Stimulated activated CD8-positive, alpha-beta memory T cell treated with anti-CD3 and anti-CD28 coated beads, Interleukin-2, amount 100 ng/mL, for 1 hour (primary cell): ENCODE measurements around the gene NUP98.

Experiments used
- DNase-seq, 2 donors: peaks; one replicate each; pipeline ENCODE4 v3.0.0-alpha.2; 2020; ENCODE audit warnings: low read depth in 2 of 2

NUP98 gene

DNA sequence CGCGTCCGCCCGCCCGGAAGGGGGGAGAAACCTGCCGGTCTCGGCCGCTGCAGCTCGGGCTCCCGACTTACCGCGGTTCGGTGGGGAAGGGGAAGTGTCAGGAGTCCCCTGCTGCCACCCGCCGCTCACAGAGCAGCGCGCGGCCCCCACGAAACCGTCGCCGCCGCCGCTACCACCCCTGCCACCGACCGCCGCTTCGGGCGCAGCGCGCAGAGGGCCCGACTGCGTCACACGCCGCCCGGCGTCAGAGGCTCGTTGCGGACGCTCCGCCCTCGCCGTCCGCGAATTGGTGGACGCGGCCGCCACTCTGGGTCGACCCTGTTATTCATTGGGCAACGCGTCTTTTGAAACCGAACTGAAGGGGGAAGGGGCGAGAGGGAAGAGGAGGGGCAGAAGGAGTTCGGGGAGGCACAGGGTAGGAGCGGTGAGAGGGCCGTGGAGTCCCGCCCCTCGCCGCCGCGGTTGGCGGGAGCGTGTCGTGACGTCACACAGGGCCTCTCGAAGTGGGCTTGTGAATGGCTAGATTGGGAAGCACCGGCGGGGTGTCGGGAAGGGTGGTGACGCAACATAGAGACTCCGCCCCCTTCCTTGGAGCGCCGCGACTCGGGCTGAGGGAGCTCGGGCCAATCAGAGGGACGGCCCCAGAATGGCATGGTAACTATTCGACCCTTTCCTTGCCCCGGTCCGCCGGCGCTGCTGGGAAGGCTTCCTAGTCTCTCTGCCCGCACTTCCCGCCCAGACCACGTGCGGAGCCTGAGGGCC lies at the start of gene NUP98:
TSS of gene NUP98 (minus strand) at position 226 of the 762 bp plus-strand sequence. CDS start 15,437 bp downstream, outside the sequence.
- DNase-seq: peak; percentile 99

DNA sequence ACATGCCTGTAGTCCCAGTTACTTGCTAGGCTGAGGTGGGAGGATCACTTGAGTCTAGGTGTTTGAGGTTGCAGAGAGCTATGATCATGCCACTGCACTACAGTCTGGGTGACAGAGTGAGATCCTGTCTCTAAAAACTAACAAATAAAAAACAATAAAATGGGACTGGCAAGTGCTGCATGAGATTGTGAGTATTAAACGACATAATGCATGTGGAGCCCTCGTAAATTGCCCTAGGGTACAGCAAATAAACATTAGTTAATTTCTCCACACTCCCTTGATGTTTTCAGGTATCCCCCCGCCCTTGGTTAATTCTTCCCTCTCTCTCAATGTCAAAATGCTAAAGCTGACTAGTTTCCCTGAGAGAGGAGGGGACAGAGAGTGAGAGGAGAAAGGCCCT lies 48.3 kb upstream of the NUP98 start:
- no peak for DNase-seq

DNA sequence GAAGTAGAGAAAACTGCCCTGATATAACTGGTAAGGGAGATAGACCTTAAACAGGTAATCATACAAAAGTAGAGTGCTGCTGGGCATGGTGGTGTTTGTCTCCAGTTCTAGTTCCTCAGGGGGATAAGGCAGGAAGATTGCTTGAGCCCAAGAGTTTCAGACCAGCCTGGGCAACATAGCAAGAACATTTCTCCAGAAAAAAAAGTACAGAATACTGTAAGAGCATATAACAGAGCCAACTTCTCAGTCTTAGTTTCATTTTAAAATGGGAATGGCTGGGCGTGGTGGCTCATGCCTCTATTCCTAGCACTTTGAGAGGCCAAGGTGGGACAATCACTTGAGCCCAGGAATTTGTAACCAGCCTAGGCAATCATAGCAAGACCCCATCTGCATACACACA lies 47.9 kb upstream of the NUP98 start:
- DNase-seq: no peak

DNA sequence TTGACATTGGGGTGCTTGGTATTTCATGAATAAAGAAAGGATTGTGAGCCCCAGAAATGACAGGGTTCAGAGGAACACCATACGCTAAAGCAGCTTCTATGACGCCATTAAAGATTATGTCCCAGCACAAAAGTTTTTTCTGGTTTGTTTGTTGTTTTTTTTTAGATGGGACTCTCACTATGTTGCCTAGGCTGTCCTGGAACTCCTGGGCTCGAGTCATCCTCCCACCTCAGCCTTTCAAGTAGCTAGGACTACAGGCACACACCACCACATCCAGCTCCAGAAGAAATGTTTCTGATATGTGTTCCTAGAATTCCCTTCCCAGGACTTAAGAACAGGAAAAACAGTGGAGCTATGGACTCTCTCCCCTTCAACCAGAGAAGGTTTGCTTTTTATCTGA lies 46.0 kb upstream of the NUP98 start:
- no peak for DNase-seq

DNA sequence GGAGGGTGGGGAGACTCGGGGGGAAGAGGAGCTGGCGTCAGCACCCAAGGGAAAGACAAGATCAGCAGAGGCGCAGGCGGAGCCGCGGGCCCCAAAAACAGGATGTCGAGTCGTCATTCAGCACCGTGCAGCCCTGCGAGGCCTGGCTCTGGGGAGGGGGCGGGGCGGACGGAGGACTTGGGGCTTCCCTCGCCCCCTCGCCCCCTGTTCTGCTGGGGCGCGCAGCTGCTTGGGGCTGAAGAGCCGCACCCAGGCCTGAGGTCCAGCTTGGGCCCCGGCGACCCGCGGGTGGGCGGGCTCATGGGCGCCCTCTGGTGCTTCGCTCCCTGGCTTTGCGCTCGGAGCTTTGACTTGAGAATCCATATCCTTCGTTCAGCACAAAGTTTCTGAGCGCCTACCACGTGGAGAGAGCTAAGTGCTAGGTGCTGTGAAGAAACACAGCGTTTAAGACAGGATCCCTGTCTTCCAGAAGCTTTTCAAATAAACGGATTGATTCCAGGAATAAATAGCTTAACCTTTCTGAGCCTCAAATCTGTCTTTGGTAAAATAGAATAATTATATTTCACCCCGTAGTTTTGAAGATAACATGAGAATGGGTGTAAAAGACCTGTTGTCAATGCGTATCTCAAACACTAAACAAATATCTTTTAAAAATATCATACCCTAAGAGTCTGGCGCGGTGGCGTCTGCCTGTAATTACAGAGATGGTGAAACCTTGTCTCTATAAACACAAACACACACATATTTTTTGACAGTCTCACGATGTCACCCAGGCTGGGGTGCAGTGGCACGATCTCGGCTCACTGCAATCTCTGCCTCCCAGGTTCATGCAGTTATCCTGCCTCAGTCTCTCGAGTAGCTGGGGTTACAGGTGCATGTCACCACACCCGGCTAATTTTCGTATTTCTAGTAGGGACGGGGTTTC lies 44.3 kb upstream of the NUP98 start:
- DNase-seq: peak; percentile 81 to 85

DNA sequence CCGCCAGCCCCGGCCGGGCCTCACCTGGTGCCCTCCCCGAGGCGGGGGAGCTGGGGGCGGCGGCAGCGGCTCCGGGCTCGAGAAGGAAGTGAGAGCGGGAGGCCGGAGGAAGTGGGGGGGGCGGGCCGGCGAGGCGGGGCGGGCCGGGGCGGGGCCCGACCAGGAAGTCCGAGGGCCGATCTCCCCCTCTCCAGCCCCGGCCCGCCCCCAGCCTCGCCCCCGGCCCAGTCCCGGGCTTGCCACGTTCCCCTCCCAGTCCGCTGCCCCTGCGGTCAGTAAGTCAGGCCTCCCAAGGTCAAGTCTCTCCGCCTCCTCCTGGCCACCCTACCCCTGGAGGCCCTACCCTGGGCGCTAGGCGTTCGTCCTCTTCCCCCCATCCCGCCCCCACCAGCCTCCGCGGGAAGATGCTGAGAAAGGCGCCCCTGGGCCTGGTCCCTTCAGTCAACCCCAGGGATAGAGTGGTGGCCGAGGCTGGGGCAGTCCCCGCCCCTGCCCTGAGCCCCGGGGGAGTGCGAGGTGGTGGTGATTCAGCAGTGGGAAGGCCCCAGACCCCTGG lies 43.6 kb upstream of the NUP98 start, which contains the start of gene RHOG:
TSS of gene RHOG (minus strand) at position 90 of the 556 bp plus-strand sequence. CDS start 12,821 bp downstream, outside the sequence.
- DNase-seq: peak; percentile 35 to 57

DNA sequence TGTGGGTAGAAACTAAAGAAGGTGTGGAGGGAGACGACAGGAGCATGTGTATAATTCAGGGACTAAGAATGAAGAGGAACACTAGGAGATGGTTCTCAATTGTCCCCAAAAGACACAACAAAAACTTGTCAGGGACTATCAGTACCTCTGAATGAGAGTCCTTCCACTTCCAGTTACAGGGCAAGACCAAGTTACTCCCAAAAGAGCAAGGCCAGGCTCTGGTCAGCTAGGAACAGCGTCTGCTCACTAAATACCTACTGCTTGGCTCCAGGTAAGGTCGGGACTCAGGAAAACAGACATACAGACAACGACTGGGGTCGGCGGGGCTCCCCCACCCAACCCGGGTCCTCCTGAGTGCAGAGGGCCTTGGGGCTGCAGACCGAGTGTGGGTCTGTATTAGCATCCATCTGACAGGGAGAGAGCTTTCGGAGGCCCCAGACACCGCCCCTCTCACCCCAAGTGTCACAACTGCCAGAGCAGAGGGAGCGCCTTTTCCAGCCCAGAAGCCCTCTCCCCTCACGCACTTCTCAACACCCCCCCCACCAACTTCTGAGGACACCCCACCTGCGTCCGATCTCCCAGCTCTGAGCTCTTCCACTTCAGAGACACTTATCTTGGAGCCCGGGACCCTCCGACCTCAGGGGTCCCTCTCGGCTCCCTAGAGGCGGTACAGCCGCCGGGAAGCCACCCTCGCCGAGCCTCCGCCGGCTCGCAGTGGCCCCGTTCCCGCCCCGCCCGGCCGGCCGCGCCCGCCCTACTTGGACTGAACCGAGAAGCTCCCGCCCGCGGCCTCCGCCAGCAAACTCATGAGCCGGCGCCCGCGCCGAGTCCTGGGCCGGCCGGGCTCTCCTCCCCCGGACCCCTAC lies 42.9 kb upstream of the NUP98 start:
- DNase-seq: no peak

DNA sequence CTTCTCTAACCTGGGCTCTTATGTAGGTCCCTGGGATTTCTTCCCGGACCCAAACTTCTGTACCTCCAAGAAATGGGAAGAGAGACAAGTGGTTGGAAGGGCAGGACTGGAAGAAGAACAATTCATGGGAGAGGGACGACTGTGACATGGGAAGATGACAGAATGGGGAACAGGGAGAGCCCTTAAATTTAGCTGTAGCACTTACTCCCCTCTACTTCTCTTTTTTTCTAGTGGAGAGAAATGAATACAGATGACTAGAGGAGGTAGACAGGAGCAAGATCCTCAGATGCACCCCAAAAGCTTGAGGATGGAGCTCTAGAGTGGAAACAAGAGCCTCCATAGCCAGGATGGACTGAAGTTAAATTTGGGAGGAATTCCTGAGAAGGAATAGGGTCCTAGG lies 41.1 kb upstream of the NUP98 start:
- no peak for DNase-seq

DNA sequence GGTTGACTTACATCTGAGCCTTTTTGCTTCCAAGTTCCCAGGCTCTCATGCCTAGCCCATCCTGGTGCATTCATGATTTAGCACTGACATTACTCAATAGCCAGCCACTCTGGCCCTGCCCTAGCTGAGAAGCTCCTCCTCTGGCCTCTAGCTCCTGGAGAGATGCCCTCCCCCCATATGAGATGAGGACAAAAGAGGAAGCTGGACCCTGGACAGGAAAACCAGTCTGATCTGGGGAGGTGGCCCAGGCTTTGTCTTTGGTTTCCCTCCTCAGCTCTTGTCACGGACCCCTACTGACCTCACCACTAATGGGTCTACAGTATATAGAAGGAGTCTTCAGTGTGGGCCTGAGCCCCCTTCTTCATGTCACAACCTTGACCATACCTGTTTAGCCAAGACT lies 40.4 kb upstream of the NUP98 start:
- no peak for DNase-seq

DNA sequence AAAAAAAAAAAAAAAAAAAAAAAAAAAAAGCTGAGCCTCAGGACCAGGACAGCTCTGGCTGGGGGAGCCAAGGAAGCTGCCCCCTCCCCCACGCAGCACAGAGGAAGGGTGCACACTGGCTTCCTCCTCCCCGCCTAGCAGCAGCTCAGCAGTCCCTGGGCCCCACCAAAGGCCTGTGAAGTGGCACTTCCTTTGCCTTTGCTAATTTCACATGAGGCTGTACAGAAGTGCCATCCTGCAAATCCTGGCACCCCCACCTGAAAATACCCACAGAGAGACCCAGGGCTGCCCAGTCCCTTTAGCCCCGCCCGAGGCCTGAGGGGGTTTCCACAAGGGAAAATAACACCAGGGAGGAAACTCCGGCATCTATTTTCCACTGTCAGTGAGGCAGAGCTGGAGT lies 39.5 kb upstream of the NUP98 start:
- DNase-seq: peak in 1 of 2 donors; percentile 30

DNA sequence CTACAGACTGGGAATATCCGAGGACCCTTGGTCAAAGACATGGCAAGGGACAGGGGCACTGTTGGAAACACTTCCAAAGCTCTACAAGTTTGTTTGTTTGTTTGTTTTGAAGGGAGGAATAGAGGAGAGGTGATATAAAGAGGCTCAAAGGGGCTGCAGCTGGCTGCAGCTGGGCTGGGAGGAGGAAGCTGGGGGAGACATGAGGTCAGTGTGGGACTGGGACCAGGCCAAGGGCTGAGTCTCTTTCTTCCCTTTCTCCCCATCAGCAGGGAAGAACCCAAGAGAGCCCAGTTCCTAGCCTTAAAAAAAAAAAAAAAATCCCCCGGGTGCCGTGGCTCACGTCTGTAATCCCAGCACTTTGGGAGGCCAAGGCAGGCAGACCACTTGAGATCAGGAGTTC lies 38.4 kb upstream of the NUP98 start:
- DNase-seq: no peak

DNA sequence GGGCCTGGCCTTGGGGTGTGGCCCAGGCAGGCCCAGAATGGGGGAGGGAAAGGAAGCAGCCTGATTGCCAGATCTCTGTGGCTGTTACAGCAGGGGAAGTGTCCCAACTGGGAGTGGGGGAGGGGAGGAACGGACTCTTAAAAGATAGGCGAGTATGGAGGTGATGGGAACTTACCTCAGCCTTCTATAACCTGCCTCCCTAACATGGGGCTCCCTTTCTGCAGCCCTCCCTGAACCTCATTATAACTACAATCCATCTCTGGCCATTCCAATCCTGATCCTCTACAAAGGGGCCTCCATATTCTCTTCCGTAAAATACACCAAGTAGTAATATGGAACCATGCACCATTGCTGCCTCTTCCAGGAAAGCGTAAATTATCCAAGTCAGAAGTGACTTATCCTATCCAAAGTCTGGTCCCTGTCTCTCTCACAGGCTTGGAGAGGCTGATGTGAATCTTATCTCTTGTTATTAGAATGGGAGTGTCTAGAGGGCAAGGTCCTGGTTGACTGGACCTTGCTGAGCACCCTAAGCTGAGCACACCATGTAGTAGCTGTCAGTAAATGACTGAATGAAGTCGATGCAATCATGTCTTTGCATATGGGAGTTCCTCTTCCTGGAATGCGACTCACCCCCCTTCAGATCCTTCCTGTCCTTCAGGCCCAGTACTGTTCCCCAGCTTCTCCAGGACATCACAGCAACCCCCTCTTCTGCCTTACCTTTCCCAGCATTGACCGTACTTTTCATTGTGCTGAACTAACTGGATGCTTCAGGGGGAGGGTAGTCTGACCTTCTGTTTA lies 37.5 kb upstream of the NUP98 start:
- DNase-seq: no peak

DNA sequence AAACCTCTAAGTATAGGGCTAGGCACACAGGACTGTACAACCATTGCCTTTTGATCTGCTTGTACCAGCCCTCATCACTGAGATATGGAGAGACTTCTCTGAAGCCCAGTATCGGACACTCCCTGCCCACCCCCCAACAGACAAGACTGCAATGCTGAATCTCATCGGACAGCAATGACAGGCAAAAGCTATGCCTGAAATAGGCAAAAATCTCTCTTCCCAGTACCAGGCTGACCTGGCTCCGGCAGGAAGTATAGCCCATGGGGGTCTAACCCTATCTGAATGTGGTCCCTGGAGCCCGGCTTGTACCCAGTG lies 37.0 kb upstream of the NUP98 start:
- DNase-seq: no peak

DNA sequence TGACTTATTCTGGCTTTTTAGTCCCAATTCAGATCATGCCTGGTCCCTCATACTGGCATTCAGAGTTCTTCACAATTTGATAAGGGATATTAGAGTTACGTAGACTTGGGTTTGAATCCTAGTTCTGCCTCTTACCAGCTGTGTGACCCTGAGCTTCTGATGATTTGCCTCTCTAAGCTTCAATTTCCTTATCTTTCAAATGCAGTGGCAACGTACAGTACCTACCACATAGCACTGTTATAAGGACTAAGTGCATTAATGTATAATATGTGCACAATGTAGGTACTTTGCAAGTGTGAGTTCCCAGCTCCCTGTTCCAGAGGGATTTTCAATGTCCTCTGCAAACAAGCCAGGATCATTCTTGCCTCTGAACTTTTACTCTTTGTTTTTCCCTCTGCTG lies 36.1 kb upstream of the NUP98 start:
- no peak for DNase-seq

DNA sequence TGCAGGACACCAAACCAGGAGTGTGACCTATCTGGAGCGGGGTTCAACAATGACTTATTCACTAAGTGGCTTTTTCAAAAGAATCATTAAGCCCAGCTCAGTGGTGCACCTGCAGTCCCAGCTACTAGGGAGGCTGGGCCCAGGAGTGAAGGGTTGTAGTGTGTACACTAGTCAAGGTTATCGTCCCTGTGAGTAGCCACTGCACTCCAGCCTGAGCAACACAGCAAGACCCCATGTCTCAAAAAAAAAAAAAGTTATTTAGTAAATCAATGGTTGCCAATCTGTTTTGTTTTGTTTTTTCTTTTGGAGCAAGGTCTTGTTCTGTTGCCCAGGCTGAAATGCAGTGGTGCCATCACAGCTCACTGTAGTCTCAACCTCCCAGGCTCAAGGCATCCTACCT lies 35.5 kb upstream of the NUP98 start:
- DNase-seq: no peak

DNA sequence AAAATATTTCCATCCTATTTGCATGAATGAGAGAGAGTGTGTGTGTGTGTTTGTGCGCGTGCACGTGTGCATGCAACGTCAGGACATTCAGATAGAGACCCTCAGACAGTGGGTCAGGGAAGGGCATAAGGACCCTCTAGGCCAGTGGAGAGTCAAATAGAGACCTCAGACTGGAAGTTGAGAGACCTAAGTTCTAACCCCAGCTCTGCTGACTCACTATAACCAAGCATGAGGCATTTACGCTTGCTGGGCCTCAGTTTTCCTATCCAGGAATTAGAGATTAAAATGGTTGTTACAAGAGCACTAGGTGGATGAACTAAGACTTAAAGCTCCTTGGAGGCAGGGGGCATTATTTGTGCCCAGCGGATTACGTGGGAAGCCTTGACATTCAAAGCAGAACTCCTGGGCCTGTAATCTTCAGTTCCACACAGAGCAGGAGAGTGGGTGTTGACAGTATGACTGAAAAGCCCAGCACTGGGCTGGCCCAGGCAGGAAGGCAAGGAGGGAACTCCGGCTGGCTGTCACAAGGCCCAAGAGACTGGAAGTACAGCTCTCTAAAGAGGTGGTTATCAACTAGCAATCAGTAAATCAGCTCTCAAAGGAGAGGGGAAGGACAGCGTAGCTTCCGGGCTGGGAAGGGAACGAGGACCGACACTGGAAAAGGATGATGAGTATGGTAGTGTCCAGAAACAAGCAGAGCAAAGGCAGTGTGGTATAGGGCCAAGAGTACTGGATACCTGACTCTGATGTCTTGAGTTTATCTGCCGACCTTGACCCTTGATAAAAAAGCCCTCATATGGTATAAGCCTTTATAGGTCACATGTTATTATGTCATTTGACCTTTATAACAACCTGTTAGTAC lies 34.3 kb upstream of the NUP98 start:
- DNase-seq: no peak

DNA sequence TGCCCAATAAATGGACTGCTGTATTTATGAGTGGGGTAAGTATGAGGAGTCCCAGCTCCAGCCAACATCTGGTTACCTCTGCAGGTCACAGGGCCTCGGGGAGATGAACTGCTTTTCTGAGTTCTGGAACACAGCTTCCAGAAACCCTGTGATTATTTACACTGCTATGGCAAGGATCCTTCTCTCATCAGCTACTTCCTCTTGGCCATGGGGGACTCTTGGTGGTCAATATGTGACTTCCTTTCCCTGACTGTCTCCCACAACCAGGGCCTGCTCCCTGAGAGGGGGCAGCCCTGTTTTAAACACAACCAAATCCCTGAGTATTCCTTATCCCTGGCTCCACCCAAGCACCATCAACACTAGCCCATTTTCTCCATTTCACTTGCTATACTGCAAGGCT lies 33.4 kb upstream of the NUP98 start:
- DNase-seq: no peak

DNA sequence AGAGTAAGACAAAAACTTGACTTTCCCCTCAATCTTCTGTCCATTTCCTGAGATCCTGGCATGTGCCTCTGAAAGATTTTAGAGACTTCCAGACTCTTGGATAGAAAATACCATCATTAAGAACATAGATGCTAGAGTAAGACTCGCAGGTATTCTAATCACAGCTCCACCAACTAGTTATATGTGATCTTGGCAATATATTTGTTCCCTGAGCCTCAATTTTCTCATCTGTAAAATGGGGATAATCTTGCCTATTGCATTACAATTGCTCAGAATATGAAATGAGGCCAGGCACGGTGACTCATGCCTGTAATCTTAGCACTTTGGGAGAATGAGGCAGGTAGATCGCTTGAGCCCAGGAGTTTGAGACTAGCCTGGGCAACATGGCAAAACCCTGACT lies 32.7 kb upstream of the NUP98 start:
- DNase-seq: no peak

DNA sequence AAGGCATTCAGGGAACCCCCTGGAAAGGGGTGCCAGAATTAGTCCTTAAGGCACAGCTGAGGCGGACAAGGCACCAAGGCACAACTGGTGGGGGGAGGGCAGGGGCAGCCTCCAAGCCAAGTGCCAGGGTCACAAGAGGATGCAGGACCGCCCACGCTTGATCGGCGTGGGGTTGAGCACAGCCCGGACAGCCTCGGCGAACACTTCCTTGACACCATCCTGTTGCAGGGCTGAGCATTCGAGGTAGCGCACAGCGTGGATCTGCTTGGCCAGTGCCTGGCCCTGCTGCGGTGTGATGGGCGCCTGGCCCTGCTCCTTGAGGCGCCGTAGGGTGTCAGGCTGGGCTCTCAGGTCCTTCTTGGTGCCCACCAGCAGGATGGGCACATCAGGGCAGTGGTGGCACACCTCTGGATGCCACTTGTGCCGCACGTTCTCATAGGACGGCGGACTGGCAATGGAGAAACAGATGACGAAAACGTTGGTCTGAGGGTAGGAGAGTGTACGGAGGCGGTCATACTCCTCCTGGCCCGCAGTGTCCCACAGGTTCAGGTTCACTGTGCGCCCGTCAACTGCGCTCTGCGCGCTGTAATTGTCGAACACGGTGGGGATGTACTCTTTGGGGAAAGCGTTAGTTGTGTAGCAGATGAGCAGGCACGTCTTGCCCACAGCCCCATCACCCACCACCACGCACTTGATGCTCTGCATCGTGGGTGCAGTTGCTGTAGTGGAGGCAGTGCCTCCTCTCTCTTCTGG lies 30.3 kb upstream of the NUP98 start:
- DNase-seq: no peak
